ENCODE data around the gene EFNB1.

The EFNB1 gene

DNA sequence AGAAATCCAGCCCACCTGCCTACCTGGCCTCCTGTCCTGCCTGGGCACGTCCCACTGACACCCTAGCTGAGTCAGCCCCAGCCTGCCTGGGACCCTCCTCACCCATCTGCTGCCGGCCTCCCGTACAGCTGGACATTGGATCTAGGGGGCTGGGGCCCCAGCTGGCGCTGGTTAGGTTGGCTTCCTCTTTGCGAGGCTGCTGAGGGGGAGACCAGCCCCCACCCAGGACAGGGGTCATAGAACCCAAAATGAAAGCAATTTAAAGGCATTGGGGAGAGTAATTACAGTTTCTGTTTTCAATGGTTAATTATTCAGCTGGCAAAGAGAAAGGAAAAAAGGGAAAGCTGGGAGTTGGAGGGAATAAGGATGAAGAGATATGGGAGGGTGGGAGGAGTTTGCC, 15.8 kb downstream of the EFNB1 start:
- DNase-seq, result no peak

DNA sequence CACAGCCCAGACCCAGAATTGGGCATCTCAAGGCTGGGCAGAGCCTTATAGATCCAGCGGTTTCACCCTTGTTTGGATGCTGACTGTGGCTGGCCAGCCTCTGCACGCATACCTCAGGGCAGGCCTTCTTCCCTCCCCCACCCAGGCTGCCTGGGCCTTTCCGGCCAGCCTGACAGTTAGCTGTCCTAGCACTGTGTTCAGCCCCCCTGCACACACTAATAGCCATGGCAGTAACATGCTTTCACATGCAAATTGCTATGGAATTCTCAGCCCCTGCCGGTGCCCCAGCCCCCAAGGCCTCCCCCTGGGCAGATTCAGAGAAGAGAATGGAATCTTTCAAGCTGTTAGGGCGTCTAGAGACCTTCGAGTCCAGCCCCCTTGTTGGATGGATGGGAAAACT, 17.7 kb downstream of the EFNB1 start:
- DNase-seq, result no peak

DNA sequence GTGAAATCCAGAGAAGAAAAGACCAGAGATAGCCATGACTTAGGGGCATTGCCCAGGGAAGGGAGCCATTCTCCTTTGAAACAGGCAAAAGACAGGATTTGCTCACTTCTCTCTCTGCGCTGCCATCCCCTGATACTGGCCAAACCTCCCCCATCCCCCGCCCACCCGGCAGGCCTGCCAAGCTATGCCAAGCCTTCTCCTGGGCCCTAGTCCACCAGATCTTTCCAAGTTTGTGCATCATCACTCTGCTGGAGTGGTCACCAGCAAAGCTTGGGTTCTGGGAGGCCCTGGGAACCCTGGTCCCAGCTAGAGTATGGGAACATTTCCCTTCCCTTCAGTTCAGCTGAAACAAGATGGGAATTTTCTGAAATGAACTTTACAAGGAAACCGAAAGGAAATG, 18.4 kb downstream of the EFNB1 start:
- DNase-seq, result no peak

DNA sequence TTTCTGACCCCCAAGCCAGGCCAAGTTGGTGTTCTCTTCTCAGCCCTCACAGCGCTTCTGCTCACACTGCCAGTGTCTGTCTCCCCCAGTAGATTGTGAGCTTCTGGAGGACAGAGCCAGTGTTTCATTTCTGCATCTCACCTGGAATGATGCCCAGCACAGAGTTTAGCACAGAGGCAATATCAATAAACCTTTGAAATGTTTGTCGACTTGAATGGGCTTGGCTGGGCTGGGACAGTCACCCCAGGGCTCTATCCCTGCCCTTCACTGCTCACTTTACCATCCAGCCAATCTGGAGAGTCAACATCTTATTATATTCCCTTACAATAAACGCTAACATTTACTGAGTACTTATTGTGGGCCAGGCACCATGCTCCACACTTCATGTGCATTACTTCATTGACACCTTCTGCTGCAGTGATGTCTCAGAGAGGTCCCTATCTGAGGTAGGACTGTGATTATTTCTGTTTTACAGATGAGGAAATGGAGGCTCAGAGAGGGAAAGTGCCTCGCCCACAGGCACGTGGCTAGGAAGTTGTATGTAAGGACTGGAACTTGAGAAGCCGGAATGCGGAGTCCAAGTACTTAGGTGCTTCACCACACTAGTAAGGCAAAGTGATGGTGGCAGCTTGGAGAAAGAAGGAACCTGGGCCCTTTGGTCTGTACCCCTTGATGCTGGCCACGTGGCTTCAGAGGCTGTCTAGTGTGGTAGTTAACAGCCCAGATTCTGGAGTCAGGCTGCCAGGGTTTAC, 19.5 kb downstream of the EFNB1 start:
- no peak for DNase-seq

DNA sequence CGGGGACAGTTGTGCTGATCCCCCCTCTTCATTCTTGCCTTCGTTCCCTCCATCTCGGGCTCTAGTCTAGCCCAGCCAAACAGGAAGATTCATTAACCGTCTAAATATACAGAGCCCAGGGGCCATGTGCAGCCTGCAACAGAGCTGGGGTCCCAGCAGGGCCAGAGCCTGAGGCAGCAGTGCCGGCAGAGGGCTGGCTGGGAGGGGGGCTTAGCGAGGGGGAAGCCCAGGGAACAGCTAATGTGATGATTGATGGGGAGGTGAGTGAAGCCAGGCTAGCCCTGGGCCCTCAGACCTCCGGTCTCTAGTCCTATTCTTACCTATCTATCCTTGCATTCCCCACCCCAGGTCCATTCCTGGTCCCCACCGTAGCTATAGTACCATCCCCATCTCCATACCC, 22.3 kb downstream of the EFNB1 start:
- DNase-seq, result no peak

DNA sequence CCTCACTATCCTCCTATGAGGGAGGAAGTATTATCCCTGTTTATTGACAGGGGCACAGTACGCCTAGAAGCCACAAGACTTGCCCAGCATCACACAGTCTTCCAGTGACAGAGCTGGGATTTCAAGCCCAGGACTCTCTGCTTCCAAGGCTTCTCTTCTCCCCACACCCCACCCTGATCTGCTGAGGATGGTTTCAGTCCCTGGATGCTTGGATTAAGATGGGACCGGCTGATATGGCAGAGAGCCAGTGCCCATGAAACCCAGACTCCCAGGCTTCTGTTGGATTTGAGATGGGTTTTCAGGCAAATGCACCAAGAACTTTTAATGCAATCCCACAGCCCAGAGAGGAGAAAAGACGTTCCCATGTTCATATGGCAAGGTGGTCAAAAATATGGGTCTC, 23.2 kb downstream of the EFNB1 start:
- no peak for DNase-seq

DNA sequence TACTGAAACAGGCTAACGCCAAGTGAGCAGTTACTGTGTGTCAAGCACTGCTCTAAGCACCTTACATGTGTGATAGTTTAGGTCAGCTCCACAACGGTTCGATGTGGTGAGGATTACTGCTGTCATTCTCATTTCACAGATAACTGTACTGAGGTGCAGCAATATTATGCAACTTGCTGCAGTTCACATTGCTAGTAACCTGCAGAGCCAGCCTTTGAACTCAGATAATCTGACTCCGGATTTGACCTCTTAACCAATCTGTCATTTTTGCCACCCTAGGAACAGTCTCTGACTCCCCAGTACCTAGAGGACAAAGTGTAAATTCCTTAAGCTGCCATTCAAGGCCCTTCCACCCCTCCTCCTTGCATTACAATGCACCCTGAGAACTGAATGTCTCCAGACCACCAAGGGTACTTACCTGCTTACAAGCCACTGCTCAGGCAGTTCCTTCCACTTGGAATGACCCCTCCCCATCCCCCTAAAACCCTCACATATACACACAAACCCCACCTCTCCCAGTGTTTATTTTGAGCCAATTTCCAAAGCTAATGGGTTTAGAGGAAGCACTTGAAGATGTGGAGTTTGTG, 24.9 kb downstream of the EFNB1 start:
- DNase-seq, result no peak

DNA sequence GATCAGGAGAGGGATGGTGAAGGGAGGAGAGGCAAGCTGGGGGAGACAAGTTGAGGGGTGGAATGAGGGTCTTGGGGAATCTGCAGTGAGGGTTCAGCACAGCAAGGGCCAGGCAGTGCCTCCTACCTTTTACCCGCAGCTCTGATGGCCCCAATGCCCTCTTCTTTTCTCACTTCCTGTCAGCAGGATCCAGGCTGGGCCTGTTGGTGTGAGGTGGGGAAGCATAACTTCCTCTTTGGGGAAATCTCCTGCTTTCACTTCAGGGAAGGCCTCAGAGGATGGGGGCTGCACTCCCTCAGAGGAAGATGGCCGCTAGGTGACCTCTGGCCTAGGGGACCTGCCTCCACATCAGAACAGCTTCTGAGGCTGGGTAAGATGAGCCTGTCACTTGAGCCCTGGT, 36.5 kb downstream of the EFNB1 start:
- no peak for DNase-seq

DNA sequence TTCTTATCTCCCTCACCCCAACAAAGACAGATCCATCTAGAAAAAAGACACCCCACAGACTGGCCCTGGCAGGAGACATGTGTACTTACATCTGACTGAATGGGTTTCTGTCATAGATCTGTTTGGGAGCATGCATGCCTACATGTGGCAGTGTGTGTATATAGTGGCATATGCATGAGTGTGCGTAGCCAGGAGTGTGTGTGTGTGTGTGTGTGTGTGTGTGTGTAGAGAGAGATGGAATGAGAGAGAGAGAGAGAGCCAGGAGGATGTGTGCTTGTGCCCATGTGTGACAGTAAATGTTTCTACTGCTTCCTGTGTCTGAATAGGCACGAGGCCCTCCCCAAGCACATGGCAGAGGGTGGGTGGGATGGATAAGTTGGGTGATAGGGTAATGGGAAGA, 37.1 kb downstream of the EFNB1 start:
- DNase-seq, result no peak

DNA sequence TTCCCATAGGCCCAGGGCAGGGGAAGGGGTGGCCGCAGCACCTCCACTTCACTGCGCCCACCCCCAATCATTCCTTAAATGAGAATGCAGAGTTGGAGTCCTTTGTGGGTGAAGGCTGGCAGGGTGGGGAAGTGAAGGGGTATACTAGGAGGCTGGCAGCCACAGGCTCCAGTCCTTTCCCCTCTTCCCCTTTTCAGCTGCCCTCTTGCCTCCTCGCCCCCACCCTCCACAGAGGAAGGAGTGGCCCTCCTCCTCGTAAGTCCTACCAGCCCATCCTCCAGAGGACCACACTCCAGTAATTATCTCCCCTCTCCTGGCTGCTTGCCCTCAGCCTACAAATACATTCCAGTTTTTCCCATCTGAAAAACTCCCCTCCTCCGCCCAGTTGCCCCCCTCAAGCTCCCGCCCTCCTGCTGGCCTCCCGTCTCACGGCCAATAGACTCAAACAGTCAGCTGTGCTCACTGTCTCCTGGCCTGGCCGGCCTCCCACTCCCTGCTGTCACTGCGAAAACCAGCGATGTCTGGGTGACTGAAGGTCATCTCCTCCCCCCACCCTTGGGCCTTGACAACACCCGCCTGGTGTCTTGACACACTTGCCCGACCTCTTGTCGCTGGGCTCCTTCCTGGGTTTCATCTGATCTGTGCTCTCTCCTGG, 38.8 kb downstream of the EFNB1 start:
- DNase-seq, result no peak

DNA sequence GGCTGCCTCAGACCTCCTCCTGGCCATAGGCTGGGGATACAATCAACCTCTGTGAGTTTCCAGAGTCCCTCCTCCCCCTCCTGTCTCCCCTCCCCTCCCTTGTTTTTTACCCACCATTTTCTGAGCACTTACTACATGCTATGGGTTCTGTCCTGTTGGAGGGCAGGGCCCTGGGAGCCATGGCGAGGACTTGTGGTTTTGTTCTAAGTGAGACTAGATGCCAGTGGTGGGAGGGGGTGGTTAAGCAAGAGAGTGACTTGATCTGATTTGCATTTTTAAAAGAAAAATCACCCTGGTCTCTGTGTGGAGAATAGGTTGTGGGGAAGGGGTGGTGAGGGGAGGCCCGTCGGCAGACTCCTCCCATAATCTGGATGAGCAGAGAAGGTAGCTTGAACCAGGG, 39.5 kb downstream of the EFNB1 start:
- no peak for DNase-seq

DNA sequence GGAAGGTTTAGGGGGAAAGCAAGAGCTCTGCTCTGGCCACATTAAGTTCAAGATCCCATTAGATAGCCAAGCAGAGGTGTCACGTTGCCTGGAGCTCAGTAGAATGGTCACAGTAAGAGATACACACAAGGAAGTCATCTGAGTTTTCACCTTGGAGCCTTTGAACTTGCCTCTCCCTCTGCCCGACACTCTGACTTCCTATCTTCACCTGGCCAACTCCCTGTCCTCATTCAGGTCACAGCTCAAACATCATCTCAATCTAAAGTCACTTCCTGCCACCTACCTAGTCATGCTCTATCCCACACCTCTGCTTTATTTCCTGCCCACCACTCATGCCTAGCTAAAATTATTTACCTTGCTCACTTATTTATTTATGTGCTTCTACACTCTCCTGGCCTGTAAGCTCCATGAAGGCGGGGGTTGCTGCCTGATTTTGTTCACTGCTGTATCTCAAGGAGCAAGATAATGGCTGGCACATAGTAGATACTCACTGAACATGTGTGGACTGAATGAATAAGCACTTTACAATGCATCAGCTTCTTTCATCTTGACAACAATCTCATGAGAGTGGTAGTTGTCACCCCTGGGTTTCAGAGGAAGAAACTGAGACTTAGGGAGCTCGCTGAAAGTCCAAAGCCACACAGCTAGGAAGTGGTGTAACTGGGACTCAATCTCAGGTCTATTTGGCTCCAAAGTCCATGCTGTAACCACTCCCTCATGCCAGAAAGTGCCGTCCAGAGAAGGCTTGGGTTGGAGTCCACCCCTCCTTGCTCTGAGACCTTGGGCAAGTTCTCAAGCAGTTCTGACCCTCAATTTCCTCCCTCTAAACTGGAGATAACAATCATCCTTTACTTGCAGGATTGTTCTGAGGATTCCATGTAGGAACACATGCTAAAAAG, 40.3 kb downstream of the EFNB1 start:
- DNase-seq, result no peak

DNA sequence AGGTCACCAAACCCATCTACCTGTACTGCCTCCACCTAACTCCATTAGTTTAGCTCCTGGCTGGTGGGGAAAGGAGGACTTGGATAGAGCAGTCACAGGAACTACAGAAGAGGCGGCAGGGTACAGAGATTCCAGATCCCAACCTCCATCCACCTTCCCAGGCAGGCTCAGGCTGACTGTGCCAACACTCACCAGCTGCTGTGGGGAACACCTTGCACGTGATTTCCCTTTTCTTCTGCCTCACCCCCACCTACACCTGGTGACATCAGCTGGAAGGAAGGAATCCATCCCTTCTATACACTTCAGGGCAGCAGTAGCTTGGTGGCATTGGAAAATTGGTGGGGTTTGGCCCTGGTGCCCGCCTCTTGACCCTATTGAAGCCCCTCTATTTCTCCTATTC, 41.5 kb downstream of the EFNB1 start:
- no peak for DNase-seq

DNA sequence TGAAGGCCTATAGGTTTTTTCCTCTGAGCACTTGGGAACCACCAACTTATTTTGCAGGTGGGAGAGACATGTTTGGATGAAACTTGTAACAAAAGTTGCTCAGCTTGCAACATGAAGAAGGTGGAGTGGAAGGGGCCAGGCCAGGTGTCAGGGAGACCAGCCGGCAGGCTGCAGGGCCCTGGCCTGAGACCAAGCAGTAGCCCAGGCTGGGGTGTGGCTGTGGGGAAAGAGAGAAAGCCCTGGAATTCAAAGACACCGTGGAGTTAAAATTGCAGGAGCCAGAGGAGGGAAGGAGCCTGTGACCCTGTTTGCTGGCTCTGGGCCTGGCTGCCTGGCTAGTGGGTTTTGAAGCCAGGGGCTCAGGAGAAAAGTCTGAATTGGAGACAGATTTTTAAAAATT, 43.4 kb downstream of the EFNB1 start:
- no peak for DNase-seq

DNA sequence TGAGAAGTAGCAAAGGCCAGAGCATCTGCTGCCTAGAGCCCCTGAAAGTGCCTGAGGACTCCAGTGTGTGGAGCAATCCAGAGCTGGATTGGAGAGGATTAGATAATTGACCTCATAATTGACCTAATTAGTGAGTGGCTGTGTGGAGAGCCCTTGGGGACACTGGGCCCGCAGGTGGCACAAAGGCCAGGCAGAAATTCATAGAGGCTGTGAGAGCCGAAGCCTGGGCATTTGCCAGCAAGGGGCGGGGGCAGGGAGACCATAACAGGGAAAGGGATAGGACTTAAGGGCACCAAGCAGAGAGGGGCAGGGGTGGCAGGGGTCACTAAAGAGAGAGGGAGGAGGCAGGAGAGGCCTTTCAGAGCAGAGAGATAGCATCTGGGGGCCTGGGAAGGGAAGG, 45.3 kb downstream of the EFNB1 start:
- DNase-seq, result no peak

DNA sequence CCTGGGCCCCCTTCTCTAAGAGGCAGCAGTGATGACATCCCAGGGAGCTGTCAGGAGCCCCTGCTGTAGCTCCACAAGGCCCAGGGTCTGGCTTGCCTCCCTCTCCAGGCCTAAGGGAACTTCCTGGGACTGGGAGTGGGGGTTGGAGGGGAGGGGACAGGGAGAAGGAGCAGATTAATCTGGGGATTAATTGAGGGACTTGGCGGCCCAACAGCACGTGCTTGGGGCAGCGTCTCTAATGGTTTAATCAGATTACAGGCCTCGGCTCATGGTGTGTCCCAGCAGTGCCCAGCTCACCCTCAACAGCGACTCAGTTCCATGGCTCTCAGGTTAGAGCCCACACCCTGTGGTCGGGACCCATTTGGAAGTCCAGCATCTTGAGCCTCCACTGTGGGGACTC, 47.9 kb downstream of the EFNB1 start:
- no peak for DNase-seq

DNA sequence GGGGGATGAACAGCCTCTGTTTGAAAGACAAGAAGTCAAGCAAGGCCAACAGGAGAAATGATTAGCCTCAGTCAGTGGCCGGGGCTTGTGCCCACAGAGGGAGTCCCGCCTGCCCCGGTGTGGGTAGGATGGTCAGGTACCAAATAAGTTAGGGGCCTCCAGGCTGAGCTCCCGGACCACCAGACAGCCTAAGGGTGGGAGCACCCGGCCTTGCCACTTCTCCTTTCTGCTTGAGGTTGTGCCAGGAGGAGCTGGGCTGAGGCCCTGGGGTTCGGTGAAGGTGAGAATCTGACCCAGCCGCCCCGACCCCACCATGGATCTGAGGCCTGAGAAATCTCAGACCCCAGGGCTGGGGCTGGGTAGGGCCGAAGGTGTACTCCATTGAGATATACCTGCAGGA, 48.8 kb downstream of the EFNB1 start:
- DNase-seq, result no peak

DNA sequence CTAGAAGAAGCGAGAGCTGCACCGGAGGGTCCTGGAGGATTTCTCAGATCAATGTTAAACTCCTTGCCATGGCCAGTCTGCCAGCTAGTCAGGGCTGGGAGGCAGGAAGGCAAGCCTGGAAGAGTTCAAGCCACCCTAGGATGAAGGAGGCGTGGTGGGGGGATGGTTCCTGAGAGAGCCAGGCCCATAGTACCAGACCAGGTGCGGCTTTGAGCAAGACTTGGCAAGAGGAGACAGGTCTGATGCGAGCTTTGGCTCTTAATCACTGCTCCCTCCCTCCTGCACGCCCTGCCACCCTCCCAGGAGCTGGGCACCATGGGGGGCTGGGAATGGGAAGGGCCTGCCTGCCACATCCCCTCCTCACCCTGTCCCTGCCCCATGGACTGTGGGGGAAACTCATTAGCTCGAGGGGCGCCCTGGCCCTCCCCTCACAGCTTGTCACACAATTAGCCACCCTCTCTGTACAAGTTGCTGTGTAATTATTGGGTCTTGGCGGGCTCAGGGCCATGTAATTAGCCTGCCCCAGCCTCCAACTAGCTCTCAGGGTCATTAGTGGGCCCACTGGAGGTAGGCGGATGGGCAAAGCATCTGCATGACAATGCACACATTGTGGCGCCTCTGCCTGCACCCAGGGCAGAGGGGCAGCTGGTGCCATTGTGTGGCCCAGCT, 50.3 kb downstream of the EFNB1 start:
- DNase-seq, result no peak

DNA sequence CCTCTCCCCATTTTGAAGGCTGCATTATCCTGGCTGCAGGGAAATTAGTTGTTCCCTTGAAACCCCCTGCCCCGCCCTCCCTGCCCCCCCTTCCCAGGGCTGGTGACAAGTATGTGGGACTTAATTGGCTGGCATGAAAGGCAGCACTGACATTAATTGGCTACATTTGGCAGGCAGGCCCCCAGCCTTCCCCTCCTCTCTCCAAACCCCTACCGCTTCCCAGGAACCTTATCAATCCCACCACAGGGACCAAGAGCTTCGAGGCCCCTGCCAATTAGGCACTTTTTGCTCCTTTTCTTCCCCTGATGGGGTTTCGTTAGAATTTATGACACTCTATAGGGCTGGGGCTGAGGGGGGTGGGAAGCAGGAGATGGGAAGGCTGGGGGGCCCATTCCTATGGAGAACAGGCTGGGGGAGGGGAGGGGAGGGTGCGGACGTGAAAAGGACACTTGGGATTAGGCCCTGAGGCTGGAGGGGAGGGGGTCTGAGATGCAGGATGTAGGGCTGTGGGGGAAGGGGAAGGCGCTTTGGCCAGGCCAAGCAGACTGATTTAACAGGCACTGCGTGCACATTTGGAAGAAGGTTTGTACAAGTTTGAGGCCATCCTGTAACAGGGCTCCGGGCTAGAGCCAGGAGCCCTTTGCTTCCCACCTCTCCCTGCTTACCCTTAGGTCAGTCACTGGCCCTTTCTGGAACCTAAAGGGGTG, 52.2 kb downstream of the EFNB1 start:
- DNase-seq, result no peak

DNA sequence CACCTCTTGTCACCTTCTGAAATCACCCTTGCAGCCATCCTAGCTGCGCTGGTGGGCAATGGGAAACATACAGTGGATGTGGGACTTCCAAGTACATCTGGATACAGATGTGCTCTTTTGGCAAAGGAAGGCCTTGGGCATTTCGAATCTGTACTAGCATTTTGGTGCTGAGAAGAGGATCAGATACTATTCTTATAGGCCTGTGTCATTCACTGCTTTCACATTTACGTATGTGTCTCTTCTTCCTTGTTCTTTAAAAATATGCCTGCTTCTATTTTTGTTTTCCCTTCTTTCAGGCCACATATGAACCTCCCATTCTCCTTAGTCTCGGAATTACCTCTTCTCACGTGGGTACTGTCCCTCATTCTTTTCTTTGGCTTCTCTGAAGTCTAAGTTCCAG, 53.1 kb downstream of the EFNB1 start:
- no peak for DNase-seq

DNA sequence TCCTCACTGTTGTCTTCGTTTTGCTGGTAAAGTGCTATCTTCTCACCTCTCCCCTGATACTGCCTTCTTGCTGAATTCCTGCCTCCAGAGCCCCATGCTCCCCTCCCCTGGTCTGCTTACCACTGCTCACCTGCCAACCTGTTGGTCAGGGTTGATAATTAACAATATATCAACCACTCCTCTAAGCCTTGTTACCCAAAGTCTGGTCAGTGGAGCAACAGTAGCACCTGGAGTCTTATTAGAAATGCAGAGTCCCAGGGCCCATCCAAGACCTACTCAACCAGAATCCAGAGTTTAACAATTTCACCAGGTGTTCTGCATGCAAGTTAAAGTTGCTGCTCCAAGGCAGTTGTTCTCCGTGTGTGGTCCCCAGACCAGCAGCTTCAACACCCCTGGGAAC, 55.0 kb downstream of the EFNB1 start:
- DNase-seq, result no peak

DNA sequence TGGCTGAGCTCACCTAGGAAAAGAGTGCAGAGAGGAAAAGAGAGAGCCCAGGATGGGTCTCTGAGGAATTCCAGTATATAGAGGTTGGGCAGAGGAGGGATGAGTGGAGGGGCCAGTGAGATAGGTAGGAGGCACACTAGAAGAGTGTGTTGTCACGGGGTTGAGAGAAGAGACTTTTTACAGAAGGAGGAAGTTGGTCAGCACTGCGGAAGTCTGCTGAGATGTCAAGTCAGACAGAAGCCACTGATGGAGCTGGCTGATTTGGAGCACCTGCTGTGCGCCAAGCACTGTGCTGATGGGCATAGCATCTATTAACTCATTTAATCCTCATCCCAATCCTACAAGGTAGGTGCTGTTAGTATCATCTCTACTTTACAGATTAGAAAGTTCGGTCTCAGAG, 60.4 kb downstream of the EFNB1 start:
- DNase-seq, result no peak

All from NCI-H748 treated with DMSO at 0.1 percent for 48 hours (cell line).